Cardiac septum (tissue), 1 donor: ENCODE data around the gene ITGB3. TPM values are rescaled to one million over a fixed set of nuclear protein-coding genes. Genes with fewer than 3 reads are reported as not detected.
A peak's percentile ranks its signal among the peaks of the same experiment; 100 is the strongest.

Source experiments
- DNase-seq: peaks from one replicate; pipeline ENCODE4 v3.0.0-alpha.2; 2020; ENCODE audit warnings: low spot score
- intact Hi-C: fragments of 100-400 bp; cut with DNase I; formaldehyde crosslinking; loops from one replicate; pipeline ENCODE4 v1.14.0; 2022
- total RNA-seq: library from RNA; stranded (reverse); fragmentation: NEBNext Ultra II Directional; extraction: Animal tissue kit (Norgen Biotek cat#: 25700); gene quantifications from one replicate; pipeline ENCODE4 v1.2.1, GENCODE V29; 2021
- donor health status: DM: no; HTN: no; CAD: no.

The ITGB3 gene
- total RNA-seq, 1 donor from 2014 or later = 5.7 TPM

DNA sequence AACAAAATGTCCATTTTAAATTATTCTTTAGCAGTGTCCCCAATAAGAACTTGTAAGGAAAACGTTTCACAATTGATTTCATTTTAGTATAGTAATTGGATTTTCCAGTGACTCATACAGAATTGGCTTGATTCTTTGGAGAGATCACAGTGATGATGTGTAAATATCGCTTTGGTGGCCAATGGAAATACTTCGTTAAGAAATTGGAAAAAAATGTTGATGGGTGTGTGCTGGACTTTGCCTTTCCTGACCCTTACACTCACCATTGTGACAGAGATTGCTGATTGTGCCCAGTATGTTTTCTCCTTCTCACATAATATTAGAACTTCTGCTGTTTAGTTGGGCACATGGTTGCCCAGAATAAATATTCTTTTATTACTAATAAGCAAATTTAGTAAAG lies 62.7 kb downstream of the ITGB3 start:
- no peak for DNase-seq
- intact Hi-C loops = loop anchor here (1.0 kb wide), 1 partner anchor 87 kb away; no protein-coding TSS in a partner anchor

DNA sequence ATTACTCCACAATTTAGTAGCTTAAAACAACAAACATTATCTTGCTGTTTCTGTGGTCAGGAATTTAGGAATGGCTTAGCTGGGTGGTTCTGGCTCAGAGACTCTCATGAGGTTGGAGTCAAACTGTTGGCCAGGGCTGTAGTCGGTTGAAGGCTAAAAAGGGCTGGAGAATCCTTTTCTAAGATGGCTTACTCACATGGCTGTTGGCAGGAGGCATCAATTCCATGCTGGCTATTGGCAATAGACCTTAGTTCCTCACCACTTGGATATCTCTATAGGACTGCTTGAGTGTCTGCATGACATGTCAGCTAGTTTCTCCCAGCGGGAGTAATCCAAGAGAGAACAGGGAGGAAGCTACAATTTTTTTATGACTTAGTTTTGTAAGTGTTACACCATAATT lies 63.5 kb downstream of the ITGB3 start:
- intact Hi-C loops = no loop called here
- DNase-seq = no peak

DNA sequence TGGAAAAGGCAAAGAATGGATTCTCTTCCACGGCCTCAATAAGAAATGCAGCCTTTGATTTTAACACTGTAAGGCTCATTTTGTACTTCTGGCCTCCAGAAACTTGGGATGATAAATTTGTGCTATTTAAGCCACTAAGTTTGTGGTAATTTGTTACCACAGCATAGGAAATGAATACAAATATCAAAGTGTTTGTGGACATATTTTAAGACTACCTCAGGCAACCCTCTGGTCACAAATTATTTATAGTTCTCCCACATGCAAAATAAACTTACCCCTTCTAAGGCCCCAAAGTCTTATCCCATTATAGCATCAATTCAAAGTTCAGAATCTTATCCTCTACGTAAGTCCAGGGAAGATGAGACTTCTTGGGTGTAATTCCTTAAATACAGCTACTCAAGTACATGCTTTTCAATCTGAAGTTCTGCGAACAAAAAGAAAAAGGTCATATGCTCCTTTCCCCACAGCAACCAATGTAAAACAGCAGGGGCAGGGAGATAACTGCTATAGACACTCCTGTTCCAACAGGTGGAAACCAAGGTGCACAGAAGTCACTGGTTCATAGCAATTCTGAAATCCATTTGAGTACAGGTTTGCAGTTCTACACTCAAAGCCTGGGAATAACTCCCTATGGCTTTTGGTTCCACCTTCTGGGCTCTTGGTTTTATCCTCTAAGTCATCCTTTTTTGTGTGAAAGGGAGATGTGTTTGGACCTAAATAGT lies 64.7 kb downstream of the ITGB3 start:
- intact Hi-C loops = no loop called here
- no peak for DNase-seq

DNA sequence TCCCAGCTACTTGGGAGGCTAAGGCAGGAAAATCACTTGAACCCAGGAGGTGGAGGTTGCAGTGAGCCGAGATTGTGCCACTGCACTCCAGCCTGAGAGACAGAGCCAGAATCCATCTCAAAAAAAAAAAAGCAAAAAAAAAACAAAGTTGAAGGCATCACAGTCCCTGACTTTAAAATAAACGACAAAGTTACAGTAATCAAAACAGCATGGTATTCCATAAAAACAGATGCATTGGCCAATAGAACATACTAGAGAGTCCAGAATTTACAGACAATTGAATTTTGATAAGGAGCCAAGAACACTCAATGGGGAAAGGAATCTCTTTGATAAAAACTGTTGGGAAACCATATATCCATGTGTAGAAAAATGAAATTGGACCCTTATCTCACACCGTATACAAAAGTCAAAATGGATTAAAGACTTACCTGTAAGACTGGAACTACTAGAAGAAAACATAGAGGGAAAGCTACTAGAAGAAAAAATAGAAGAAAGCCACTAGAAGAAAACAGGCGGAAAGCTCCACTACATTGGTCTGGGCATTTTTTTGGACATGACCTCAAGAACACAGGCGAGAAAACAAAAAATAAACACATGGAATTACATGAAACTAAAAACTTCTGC lies 67.4 kb downstream of the ITGB3 start:
- intact Hi-C loops = loop anchor here (5.0 kb wide), 1 partner anchor 44 kb away; no protein-coding TSS in a partner anchor
- DNase-seq = no peak

DNA sequence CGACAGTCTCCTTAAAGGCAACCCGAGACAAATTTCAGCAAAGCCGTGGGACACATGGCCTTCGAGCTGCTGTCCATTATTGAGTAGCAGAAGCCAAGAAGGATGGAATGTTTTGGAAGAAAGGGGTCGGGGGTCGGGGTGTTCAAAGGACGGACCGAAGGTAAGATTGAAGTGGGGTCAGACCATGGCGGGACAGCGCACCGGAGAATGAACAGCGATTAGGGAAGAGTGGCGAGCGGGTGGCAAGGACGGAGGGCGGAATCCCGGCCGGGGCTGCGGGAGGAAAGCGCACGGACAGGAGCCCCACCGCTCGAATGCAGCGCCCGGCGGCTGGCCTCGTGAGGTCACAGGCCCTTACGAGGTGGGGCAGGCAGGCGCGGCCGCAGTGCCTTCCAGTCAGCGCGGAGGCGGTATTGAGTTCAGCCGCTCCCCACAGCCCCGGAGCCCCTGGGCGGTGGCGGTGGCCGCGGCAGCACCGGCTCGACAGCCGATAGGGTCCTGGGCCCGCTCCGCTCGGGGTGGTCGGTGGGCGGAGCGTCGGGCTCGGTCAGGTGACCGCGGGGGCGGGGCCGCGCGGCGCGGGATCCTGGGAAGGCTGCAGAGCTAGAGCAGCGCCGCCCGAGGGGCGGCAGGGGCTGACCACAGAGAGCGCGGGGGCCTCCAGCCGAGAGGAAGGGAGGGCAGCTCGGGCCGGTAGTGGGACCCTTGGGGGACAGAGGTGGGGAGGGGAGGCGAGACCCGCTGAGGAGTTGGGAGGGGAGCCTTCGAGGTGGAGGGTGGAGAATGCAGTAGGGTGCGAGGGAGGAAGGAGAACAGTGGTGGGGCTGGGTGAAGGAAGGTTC lies 70.0 kb downstream of the ITGB3 start, which contains the start of gene EFCAB13:
TSS of gene EFCAB13 (plus strand) at position 574 of the 842 bp plus-strand sequence. CDS start 4,399 bp downstream, outside the sequence.
- DNase-seq = peak; percentile 93
- intact Hi-C loops = loop anchor here (5.0 kb wide), 1 partner anchor 46 kb away; no protein-coding TSS in a partner anchor

DNA sequence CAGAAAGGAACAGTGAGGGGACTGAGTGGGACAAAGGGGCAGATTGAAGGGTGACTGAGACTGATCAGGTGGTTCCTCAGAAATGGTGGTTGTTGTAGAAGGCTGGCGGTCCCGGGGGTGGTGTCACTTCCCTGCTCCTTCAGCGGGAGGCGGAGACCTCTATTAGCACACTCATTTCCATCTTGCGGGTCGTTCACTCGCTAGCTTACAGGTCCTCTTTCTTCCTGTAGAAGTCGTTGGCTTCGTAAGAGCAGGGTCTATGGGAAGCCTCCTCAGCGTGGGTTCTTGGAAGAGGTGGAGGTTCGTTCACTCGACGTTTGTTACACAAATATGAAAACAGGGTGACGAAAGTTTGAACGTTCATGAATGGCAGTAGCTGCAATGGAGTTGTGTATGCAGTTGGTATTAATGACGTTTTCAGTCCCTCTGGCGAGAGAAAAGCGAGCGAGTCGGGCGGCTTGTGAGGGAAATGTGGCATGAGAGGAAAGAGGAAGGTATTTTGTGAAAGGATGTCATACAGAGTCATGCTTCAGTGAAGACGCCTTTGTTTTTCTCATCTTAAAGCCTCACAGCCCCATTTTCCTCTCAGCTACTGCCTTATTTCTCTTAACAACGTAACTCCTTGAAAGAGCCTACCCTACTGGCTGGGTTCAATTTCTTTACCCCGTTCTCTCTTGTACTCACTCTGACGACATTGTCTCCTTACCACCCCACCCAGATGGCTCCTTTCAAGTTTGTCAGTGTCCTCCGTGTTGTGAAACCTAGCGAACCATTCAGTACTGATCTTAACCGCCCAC lies 70.8 kb downstream of the ITGB3 start:
- no peak for DNase-seq
- intact Hi-C loops = loop anchor here (5.0 kb wide), 1 partner anchor 47 kb away; no protein-coding TSS in a partner anchor

DNA sequence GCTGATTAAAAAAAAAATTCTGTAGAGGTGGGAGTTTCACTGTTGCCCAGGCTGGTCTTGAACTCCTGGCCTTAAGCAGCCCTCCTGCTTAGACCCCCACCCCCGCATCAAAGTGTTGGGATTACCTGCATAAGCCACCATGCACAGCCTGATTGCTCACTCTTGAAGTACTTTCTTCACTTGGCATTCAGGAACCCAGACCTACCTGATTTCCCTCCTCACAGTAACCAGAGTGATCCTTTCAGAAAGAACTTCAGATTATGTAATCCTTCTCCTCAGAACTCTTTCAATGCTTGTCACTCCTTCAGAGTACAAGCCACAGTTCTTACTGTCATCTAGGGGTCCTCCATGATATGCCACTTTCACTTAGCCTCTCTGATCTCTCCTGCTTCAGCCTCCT lies 71.5 kb downstream of the ITGB3 start:
- intact Hi-C loops = no loop called here
- no peak for DNase-seq

DNA sequence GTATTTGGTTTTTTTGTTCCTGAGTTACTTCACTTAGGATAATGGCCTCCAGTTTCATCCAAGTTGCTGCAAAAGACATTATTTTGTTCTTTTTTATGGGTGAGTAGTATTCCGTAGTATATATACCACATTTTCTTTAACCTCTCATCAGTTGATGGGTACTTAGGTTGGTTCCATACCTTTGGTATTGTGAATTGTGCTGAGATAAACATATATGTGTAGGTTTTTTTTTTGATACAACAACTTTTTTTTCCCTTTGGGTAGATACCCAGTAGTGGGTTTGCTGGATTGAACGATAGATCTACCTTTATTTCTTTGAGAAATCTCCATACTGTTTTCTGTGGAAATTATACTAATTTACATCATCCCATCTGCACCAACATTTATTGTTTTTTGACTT lies 76.9 kb downstream of the ITGB3 start:
- intact Hi-C loops = no loop called here
- no peak for DNase-seq

DNA sequence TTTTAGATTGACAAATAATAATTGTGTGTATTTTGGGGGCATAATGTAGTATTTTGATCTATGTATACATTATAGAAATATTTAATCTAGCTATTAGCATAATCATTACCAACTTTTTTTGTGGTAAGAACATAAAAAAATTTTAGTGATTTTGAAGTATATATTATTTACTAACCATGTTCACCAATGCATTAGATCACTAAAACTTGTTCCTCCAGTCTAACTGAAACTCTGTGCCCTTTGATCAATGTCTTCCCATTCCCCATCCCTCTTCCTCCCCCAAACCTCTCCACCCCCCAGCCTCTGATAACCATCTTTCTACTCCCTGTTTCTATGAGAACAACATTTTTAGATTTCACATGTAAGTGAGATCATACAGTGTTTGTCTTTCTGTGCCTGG lies 78.7 kb downstream of the ITGB3 start:
- intact Hi-C loops = no loop called here
- no peak for DNase-seq

DNA sequence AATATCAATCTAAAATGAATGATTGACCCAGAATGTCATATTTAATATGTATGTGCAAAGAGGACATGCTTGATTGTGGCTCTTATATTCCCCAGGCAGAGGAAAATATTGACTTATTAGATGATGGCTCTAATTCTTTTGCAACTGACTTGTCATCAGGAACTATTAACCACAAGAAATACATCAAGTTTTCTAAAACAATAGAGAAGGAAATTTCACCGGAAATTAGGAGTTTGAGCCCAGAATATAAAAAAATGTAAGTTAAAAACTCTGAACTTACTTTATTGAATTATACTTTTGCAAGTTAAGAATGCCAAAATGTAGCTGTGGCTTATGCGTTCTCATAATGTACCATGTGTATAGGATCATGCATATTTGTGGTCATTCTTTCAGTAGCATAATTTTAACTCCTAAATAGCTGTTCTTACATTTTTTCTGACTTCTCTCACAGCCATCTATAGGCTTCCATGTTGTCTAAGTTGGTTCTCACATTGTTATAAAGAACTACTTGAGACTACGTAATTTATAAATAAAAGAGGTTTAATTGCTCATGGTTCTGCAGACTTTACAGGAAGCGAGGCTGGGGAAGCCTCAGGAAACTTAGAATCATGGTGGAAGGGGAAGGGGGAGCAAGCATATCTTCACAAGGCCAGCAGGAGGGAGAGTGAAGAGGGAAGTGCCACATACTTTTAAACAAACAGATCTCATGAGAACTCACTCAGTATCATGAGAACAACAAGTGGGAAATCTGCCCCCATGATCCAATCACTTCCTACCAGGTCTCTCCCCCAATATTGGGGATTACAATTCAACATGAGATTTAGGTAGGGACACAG lies 81.7 kb downstream of the ITGB3 start:
- no peak for DNase-seq
- intact Hi-C loops = no loop called here

DNA sequence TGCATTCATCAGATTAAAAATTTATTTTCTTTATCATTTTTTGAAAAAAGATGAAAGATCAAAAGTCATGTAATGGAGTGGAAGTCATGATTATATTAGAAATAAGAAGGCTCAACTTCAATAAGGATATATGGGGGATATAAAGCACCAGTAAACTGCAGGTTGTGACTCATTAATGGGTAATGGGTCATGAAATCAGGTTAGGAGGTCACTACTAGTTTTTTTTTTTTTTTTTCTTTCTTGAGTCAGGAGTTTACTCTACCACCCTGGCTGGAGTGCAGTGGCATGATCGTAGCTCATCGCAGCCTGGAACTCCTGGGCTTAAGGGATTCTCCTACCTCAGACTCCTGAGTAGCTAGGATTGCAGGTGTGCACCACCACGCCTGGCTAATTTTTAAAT lies 84.4 kb downstream of the ITGB3 start:
- intact Hi-C loops = no loop called here

DNA sequence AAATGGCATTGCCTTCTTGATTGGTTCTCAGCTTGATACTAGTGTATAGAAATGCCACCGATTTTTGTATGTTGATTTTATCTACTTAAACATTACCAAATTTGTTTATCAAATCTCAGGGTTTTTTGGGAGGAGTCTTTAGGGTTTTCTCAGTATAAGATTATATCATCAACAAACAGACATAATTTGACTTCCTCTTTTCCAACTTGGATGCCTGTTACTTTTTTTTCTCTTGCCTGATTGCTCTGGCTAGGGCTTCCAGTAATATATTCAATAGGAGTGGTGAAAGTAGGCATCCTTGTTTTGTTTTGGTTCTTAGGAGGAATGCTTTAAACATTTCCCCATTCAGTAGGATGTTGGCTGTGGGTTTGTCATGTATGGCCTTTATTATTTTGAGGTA lies 99.2 kb downstream of the ITGB3 start:
- no peak for DNase-seq
- intact Hi-C loops = no loop called here

More for the DNA sequence above, 84.4 kb downstream of the ITGB3 start:
- DNase-seq = no peak

DNA sequence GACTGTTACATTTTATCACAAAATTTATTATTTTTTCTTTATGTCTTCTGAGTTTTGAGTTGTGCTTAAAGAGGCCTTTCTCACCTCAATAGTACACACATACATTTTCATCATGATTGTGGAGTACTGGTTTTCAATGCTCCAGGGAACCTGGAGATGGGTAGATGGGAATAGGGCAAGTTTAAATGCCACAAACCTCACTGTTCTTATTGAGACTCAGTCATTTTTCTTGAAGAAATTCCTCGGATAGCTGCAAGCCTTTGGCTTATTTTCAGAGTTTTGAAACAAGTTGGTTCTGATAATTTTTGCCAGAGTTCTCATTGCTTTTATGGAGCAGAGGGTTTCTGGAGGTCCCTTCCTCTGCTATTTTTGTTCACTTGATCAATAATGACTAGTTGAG lies 105.0 kb downstream of the ITGB3 start:
- intact Hi-C loops = no loop called here
- no peak for DNase-seq

Other genes starting within 250 kb of the ITGB3 start
- gene CDC27, start 64.5 kb upstream of the ITGB3 start, total RNA-seq = 81.2 TPM
- 113 TPM for gene MYL4, start 44.5 kb upstream of the ITGB3 start, total RNA-seq
- 3.0 TPM for gene EFCAB13, start 70.1 kb downstream of the ITGB3 start, total RNA-seq